B cell (primary cell): Measurements from ENCODE around the gene STRBP.

ENCODE experiments used
- EZH2 ChIP-seq: IDR thresholded peaks from 2 replicates; pipeline ENCODE4 v1.6.1; 2012; ENCODE audit warnings: borderline replicate concordance, low read depth, mild to moderate bottlenecking, moderate library complexity, low read length; ENCODE audit not compliant: insufficient read depth, poor library complexity, severe bottlenecking
- TF ChIP-seq, protein P1 (sequence below): fragments of 200-600 bp; IDR thresholded peaks from one replicate; pipeline ENCODE4 v1.8.0; 2022; ENCODE audit warnings: antibody characterized with exemption, mild to moderate bottlenecking

DNA sequence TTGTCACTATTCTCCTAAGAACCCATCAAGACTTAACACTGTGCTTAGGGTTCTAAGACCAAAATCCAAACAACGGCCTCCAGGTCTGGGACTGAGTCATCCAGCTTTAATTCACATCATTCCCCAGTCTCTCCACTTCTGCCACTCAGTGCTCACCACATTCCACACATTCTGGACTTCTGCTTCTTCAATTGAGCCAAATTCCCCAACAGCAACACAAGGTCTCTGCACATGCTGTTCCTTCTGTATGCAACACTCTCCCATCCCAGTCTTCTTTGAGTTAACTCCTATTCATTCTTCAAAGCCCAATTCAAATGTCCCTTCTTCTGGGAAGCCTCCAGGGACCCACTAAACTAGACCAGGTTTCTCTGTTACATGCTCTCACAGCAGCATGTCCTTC is 137.1 kb downstream of the STRBP start:
- TF ChIP-seq, protein P1, sequence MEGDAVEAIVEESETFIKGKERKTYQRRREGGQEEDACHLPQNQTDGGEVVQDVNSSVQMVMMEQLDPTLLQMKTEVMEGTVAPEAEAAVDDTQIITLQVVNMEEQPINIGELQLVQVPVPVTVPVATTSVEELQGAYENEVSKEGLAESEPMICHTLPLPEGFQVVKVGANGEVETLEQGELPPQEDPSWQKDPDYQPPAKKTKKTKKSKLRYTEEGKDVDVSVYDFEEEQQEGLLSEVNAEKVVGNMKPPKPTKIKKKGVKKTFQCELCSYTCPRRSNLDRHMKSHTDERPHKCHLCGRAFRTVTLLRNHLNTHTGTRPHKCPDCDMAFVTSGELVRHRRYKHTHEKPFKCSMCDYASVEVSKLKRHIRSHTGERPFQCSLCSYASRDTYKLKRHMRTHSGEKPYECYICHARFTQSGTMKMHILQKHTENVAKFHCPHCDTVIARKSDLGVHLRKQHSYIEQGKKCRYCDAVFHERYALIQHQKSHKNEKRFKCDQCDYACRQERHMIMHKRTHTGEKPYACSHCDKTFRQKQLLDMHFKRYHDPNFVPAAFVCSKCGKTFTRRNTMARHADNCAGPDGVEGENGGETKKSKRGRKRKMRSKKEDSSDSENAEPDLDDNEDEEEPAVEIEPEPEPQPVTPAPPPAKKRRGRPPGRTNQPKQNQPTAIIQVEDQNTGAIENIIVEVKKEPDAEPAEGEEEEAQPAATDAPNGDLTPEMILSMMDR = no peak
- no peak for TF ChIP-seq EZH2
